Karpas-422 (cell line): ENCODE data around the gene SLC16A11. TPM values are rescaled to one million over a fixed set of nuclear protein-coding genes. Genes with fewer than 3 reads are reported as not detected.
"Not testable (repeated sequence)": the region's sequence is repeated elsewhere in the genome, so short reads cannot be mapped to it uniquely, and the experiment has no call there.

Experiments
- DNase-seq: peaks from one replicate; pipeline ENCODE4 v3.0.0-alpha.2; 2015
- H2AFZ ChIP-seq: fragments of 200-600 bp; sonication (generic); 2 replicates; pipeline ENCODE4 v1.6.1; 2014; ENCODE audit warnings: antibody characterized with exemption, low read length, mixed read lengths
- H3K27ac ChIP-seq: fragments of 200-600 bp; sonication (generic); 2 replicates; pipeline ENCODE4 v1.5.1; 2014; ENCODE audit warnings: mild to moderate bottlenecking, low read length, moderate library complexity
- H3K27me3 ChIP-seq: fragments of 200-600 bp; sonication (generic); 2 replicates; pipeline ENCODE4 v1.6.1; 2014; ENCODE audit warnings: low read length, mixed read lengths
- H3K36me3 ChIP-seq: fragments of 200-600 bp; sonication (generic); 2 replicates; pipeline ENCODE4 v1.6.1; 2014; ENCODE audit warnings: low read length, mixed read lengths; ENCODE audit not compliant: insufficient read depth
- H3K4me1 ChIP-seq: fragments of 200-600 bp; sonication (generic); 2 replicates; pipeline ENCODE4 v1.6.1; 2014; ENCODE audit warnings: mild to moderate bottlenecking, low read length, mixed read lengths
- H3K4me2 ChIP-seq: fragments of 200-600 bp; sonication (generic); 2 replicates; pipeline ENCODE4 v1.6.1; 2014; ENCODE audit warnings: low read length, low read depth, mild to moderate bottlenecking; ENCODE audit not compliant: poor library complexity, severe bottlenecking
- H3K4me3 ChIP-seq: fragments of 200-600 bp; sonication (generic); 2 replicates; pipeline ENCODE4 v1.5.1; 2014; ENCODE audit warnings: mild to moderate bottlenecking, antibody characterized with exemption, low read length, mixed read lengths
- H3K79me2 ChIP-seq: fragments of 200-600 bp; sonication (generic); 2 replicates; pipeline ENCODE4 v1.6.1; 2014; ENCODE audit warnings: mild to moderate bottlenecking, low read length, mixed read lengths
- H3K9ac ChIP-seq: fragments of 200-600 bp; sonication (generic); 2 replicates; pipeline ENCODE4 v1.6.0; 2014; ENCODE audit warnings: low read length
- H3K9me2 ChIP-seq: fragments of 200-600 bp; sonication (generic), shearing (Covaris generic); replicated peaks from 2 replicates; pipeline ENCODE4 v1.6.0; 2014; ENCODE audit warnings: mild to moderate bottlenecking, low read length, moderate library complexity; ENCODE audit not compliant: insufficient read depth
- H3K9me3 ChIP-seq: fragments of 300-700, 200-600 bp; sonication (generic); 2 replicates; pipeline ENCODE4 v1.6.1; 2014; ENCODE audit warnings: low read length, mixed read lengths
- H4K20me1 ChIP-seq: fragments of 200-600 bp; sonication (generic); 2 replicates; pipeline ENCODE4 v1.6.1; 2014; ENCODE audit warnings: mild to moderate bottlenecking, antibody characterized with exemption, low read length, low read depth; ENCODE audit not compliant: insufficient read depth
- total RNA-seq: library from RNA; depleted of rRNA; stranded (reverse); fragments of >200 nt; shearing (Covaris generic); gene quantifications from 2 replicates; pipeline ENCODE4 v1.2.3, GENCODE V29; 2014; ENCODE audit warnings: low replicate concordance

Gene SLC16A11
- total RNA-seq, 1 experiment from 2014 or later, result not detected

DNA sequence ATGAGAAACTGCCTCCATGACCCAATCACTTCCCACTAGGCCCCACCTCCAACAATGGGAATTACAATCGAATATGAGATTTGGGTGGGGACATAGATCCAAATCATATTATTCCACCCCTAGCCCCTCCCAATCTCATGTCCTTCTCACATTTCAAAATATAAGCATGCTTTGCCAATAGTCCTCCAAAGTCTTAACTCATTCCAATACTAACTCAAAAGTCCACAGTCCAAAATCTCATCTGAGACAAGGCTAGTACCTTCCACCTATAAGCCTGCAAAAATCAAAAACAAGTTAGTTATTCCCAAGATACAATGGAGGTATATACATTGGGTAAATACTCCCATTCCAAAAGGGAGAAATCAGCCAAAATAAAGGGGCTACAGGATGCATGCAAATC, 23.3 kb upstream of the SLC16A11 start:
- no peak for DNase-seq
- no peaks in the 10 kb centered on the region for H4K20me1 ChIP-seq
- no peaks in the 10 kb centered on the region for H3K27me3 ChIP-seq
- no peak overlapping the region for H3K4me3 ChIP-seq
- H3K27ac ChIP-seq, result no peak overlapping the region
- H2AFZ ChIP-seq, result no peak overlapping the region
- no peaks in the 10 kb centered on the region for H3K79me2 ChIP-seq
- H3K9me3 ChIP-seq, result no peaks in the 10 kb centered on the region
- no peak overlapping the region for H3K4me2 ChIP-seq
- no peaks in the 10 kb centered on the region for H3K36me3 ChIP-seq
- no peaks in the 10 kb centered on the region for H3K4me1 ChIP-seq
- H3K9ac ChIP-seq, result no peak overlapping the region
- H3K9me2 ChIP-seq, result no peaks in the 10 kb centered on the region

GRCh38 chr17:7064261-7064660, 20.4 kb upstream of the SLC16A11 start:
- DNase-seq, result no peak
- H3K4me1 ChIP-seq, result no peaks in the 10 kb centered on the region
- H3K79me2 ChIP-seq, result no peaks in the 10 kb centered on the region
- no peak overlapping the region for H2AFZ ChIP-seq
- no peaks in the 10 kb centered on the region for H3K9me3 ChIP-seq
- H4K20me1 ChIP-seq, result no peaks in the 10 kb centered on the region
- no peak overlapping the region for H3K9ac ChIP-seq
- H3K4me2 ChIP-seq, result no peak overlapping the region
- H3K36me3 ChIP-seq, result no peaks in the 10 kb centered on the region
- H3K27ac ChIP-seq, result no peak overlapping the region
- H3K9me2 ChIP-seq, result no peaks in the 10 kb centered on the region
- H3K4me3 ChIP-seq, result no peak overlapping the region
- H3K27me3 ChIP-seq, result no peaks in the 10 kb centered on the region

- Histone ChIP-seq H3K4me2 (no peak overlapping the region), H3K27me3 (no peaks in the 10 kb centered on the region), H4K20me1 (no peaks in the 10 kb centered on the region), H3K9ac (no peak overlapping the region), H3K9me3 (no peaks in the 10 kb centered on the region), H3K9me2 (no peaks in the 10 kb centered on the region), H3K36me3 (no peaks in the 10 kb centered on the region), H2AFZ (no peak overlapping the region), H3K4me3 (no peak overlapping the region), H3K27ac (no peak overlapping the region), H3K4me1 (no peaks in the 10 kb centered on the region), H3K79me2 (no peaks in the 10 kb centered on the region)
- no peak for DNase-seq
Observed at GRCh38 chr17:7063518-7064094, 19.7 kb upstream of the SLC16A11 start.

DNA sequence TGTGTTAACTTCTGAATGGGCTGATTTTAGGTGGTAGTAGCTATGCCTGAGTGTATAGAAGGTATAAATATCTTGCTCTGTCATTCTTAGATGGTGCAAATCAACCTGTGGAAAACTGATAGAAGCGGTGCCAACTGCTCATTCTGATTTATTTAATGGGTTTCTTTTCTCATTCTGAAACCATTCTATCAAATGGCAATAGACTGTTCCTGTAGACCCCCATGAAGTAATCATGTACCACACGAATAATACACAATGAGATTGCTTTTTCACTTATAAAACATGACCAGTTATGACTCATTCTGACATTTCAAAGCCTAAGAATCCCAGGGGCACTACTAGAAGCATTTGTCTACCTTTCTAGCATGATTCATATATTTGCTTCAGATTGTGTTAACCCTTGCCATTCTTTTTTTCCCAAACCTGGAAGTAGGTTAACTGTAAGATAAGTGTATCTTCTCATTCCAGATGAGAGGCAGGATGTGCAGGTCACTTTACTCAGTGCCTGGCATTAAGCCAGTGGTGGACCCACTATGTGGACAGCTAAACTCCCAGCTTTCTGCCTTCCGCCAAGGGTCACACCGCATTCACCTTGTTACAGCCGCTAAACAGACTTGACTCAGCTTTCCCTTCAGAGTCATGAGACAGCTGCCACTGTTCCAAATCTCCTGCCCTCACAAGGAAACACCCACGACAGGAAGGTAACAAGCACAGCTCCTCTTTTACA, 16.4 kb upstream of the SLC16A11 start:
- Histone ChIP-seq H3K9me3 (no peaks in the 10 kb centered on the region), H3K4me2 (no peak overlapping the region), H3K9me2 (no peaks in the 10 kb centered on the region), H3K9ac (no peak overlapping the region), H3K4me3 (no peak overlapping the region), H2AFZ (no peak overlapping the region), H3K27ac (no peak overlapping the region), H3K27me3 (no peaks in the 10 kb centered on the region), H3K36me3 (no peaks in the 10 kb centered on the region), H3K4me1 (no peaks in the 10 kb centered on the region), H4K20me1 (no peaks in the 10 kb centered on the region), H3K79me2 (no peaks in the 10 kb centered on the region)
- no peak for DNase-seq

- H2AFZ ChIP-seq, result no peak overlapping the region
- H3K79me2 ChIP-seq, result no peaks in the 10 kb centered on the region
- no peaks in the 10 kb centered on the region for H3K4me1 ChIP-seq
- no peaks in the 10 kb centered on the region for H3K9me3 ChIP-seq
- no peak overlapping the region for H3K9ac ChIP-seq
- H4K20me1 ChIP-seq, result no peaks in the 10 kb centered on the region
- H3K9me2 ChIP-seq, result no peaks in the 10 kb centered on the region
- H3K27me3 ChIP-seq, result no peaks in the 10 kb centered on the region
- DNase-seq, result no peak
- no peak overlapping the region for H3K4me2 ChIP-seq
- H3K4me3 ChIP-seq, result no peak overlapping the region
- no peak overlapping the region for H3K27ac ChIP-seq
- no peaks in the 10 kb centered on the region for H3K36me3 ChIP-seq
Observed at GRCh38 chr17:7058831-7059447, 15.0 kb upstream of the SLC16A11 start.

DNA sequence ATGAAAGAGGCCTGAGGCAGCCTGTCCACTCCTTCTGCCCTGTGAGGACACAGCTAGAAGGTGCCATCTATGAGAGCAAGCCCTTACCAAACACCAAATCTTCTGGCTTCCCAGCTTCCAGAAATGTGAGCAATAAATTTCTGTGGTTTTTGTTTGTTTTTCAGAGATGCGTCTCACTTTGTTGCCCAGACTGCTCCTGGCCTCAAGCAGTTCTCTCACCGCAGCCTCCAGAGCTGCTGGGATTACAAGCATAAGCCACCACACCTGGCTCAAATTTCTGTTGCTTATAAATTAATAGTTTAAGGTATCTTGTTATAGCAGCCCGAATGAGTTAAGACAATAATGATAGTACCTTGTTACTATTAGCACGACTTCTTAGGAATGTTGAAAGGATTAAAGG, 12.5 kb upstream of the SLC16A11 start:
- no peaks in the 10 kb centered on the region for H3K27me3 ChIP-seq
- H3K36me3 ChIP-seq, result no peaks in the 10 kb centered on the region
- no peak overlapping the region for H3K4me2 ChIP-seq
- H3K79me2 ChIP-seq, result no peaks in the 10 kb centered on the region
- DNase-seq, result no peak
- H2AFZ ChIP-seq, result no peak overlapping the region
- H3K9me3 ChIP-seq, result no peaks in the 10 kb centered on the region
- H3K4me3 ChIP-seq, result no peak overlapping the region
- H3K9me2 ChIP-seq, result no peaks in the 10 kb centered on the region
- H3K27ac ChIP-seq, result no peak overlapping the region
- no peaks in the 10 kb centered on the region for H3K4me1 ChIP-seq
- H4K20me1 ChIP-seq, result no peaks in the 10 kb centered on the region
- no peak overlapping the region for H3K9ac ChIP-seq

DNA sequence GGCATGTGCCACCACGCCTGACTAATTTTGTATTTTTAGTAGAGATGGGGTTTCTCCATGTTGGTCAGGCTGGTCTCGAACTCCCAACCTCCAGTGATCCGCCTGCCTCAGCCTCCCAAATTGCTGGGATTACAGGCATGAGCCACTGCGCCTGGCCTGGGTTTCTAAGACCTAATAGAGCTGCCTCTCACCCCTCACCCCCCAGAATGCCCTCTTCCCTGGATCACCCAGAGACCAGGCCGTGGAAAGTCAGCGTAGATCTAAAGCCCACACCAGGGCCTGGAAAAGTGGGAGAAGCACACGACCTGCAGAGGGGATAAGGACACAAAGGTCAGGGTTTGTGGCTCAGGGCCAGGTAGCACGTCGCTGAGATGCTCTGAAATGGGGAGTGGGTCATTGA, 6.7 kb upstream of the SLC16A11 start:
- H3K36me3 ChIP-seq, H3K4me1 ChIP-seq, H3K27me3 ChIP-seq, H4K20me1 ChIP-seq, H3K79me2 ChIP-seq, H3K9ac ChIP-seq, H3K27ac ChIP-seq, H3K9me3 ChIP-seq, DNase-seq, H3K4me3 ChIP-seq, H3K4me2 ChIP-seq, H3K9me2 ChIP-seq, H2AFZ ChIP-seq: not testable (repeated sequence)

- Histone ChIP-seq H3K4me3 (no peak overlapping the region), H3K9ac (no peak overlapping the region), H4K20me1 (no peaks in the 10 kb centered on the region), H3K9me3 (no peaks in the 10 kb centered on the region), H3K27ac (no peak overlapping the region), H2AFZ (no peak overlapping the region), H3K4me1 (peaks cover 8% of the 10 kb centered on the region), H3K27me3 (no peaks in the 10 kb centered on the region), H3K9me2 (no peaks in the 10 kb centered on the region), H3K36me3 (no peaks in the 10 kb centered on the region), H3K4me2 (no peak overlapping the region), H3K79me2 (no peaks in the 10 kb centered on the region)
- DNase-seq, result no peak
Observed at GRCh38 chr17:7048968-7049367, 5.1 kb upstream of the SLC16A11 start.
